ENCODE data around the gene PNPLA6. TPM values are rescaled to one million over a fixed set of nuclear protein-coding genes. Genes with fewer than 3 reads are reported as not detected.

PNPLA6 gene
- 86.6 and 116 TPM in 2 replicates for total RNA-seq (2014; rRNA removed; shearing (Covaris generic))
- 65.0 and 67.2 TPM in 2 replicates for polyA plus RNA-seq (2016; fragmentation: Nextera tagmentation; extraction: Ambion mirVana)

- 0 to 2% methylated on average over 65 to 66 of the region's 76 CpGs for WGBS, 2 experiments (ENCODE audit: low coverage in 1 of 2, low lambda C conversion rate in 2 of 2, missing lambda C conversion rate in 2 of 2)
- Histone ChIP-seq H3K79me2 (ENCODE audit: insufficient read depth) (peaks cover 4% of the 10 kb centered on the region; the same call in 1 of the 2 replicates), H3F3A (ENCODE audit: insufficient read depth) (0 out of 2 replicates have a peak, but pooled peaks cover 5% of the 10 kb centered on the region), H3K9me2 (ENCODE audit: insufficient read depth) (no peaks in the 10 kb centered on the region), H3K9me3 (ENCODE audit: low read depth) (no peaks in the 10 kb centered on the region), H3K4me2 (ENCODE audit: unreplicated experiment) (peak within 1 kb of the TSS; percentile 91), H2AFZ (peak within 1 kb of the TSS; percentile 94), H3K27ac (peak within 1 kb of the TSS; percentile 62), H4K20me1 (ENCODE audit: insufficient read depth) (no peaks in the 10 kb centered on the region), H3K27me3 (replicated peaks; ENCODE audit: insufficient read depth) (no peaks in the 10 kb centered on the region), H3K4me3 (peak within 1 kb of the TSS; percentile 94), H3K4me1 (ENCODE audit: insufficient read depth) (no peaks in the 10 kb centered on the region), H3K36me3 (ENCODE audit: low read depth) (peaks cover 6% of the 10 kb centered on the region; the same call in 1 of the 2 replicates), H3K9ac (peak within 1 kb of the TSS; percentile 89)
- TF ChIP-seq EZH2 (IDR thresholded peaks at IDR 0.05; ENCODE audit: insufficient read depth, poor library complexity, severe bottlenecking) (no peak), EZH2phosphoT487 (IDR thresholded peaks at IDR 0.05; ENCODE audit: insufficient read depth, low read depth) (no peak)
- peak; percentile 97 for DNase-seq
- in situ Hi-C loops (cut with MboI) = no loop called here
Observed at GRCh38 chr19:7535047-7535997, at the start of gene PNPLA6. TSS of gene PNPLA6 (plus strand) at chr19:7535717. CDS start at chr19:7535789, 72 bp downstream.

GRCh38 chr19:7486923-7487322 is 48.6 kb upstream of the PNPLA6 start:
- H3K79me2 ChIP-seq (ENCODE audit: insufficient read depth) = no peaks in the 10 kb centered on the region
- no peaks in the 10 kb centered on the region for H3K27me3 ChIP-seq (replicated peaks; ENCODE audit: insufficient read depth)
- H4K20me1 ChIP-seq (ENCODE audit: insufficient read depth) = no peaks in the 10 kb centered on the region
- H3K4me1 ChIP-seq (ENCODE audit: insufficient read depth) = peaks cover 4% of the 10 kb centered on the region; the same call in 1 of the 2 replicates
- no peak overlapping the region for H3K27ac ChIP-seq
- no peak overlapping the region for H2AFZ ChIP-seq
- no peaks in the 10 kb centered on the region for H3F3A ChIP-seq (ENCODE audit: insufficient read depth)
- TF ChIP-seq EZH2phosphoT487 (IDR thresholded peaks at IDR 0.05; ENCODE audit: insufficient read depth, low read depth) (no peak), EZH2 (IDR thresholded peaks at IDR 0.05; ENCODE audit: insufficient read depth, poor library complexity, severe bottlenecking) (no peak)
- no peak overlapping the region for H3K9ac ChIP-seq
- in situ Hi-C loops (cut with MboI) = no loop called here
- H3K9me2 ChIP-seq (ENCODE audit: insufficient read depth) = no peaks in the 10 kb centered on the region
- no peaks in the 10 kb centered on the region for H3K9me3 ChIP-seq (ENCODE audit: low read depth)
- H3K4me3 ChIP-seq = no peak overlapping the region
- H3K4me2 ChIP-seq (ENCODE audit: unreplicated experiment) = no peak overlapping the region
- DNase-seq = no peak
- 44 to 50% methylated on average over 2 of the region's 2 CpGs for whole genome bisulfite sequencing, 2 experiments (ENCODE audit: low coverage in 1 of 2, low lambda C conversion rate in 2 of 2, missing lambda C conversion rate in 2 of 2)
- no peaks in the 10 kb centered on the region for H3K36me3 ChIP-seq (ENCODE audit: low read depth)

GRCh38 chr19:7488736-7489353 is 46.7 kb upstream of the PNPLA6 start, which contains the start of gene PEX11G:
TSS of gene PEX11G (minus strand) at chr19:7489035. CDS start at chr19:7489010, 25 bp downstream.
- H3K79me2 ChIP-seq (ENCODE audit: insufficient read depth) = no peaks in the 10 kb centered on the region
- no peaks in the 10 kb centered on the region for H3K27me3 ChIP-seq (replicated peaks; ENCODE audit: insufficient read depth)
- no peaks in the 10 kb centered on the region for H4K20me1 ChIP-seq (ENCODE audit: insufficient read depth)
- peak within 1 kb of the TSS; percentile 46 for H3K27ac ChIP-seq
- peak within 1 kb of the TSS; percentile 98 for H2AFZ ChIP-seq
- peak; percentile 94 for DNase-seq
- no peak for TF ChIP-seq EZH2phosphoT487 (IDR thresholded peaks at IDR 0.05; ENCODE audit: insufficient read depth, low read depth)
- TF ChIP-seq EZH2 (IDR thresholded peaks at IDR 0.05; ENCODE audit: insufficient read depth, poor library complexity, severe bottlenecking) = no peak
- no peaks in the 10 kb centered on the region for H3K9me3 ChIP-seq (ENCODE audit: low read depth)
- no peaks in the 10 kb centered on the region for H3K36me3 ChIP-seq (ENCODE audit: low read depth)
- H3K4me3 ChIP-seq = peak within 1 kb of the TSS; percentile 81
- H3K9me2 ChIP-seq (ENCODE audit: insufficient read depth) = no peaks in the 10 kb centered on the region
- peaks cover 4% of the 10 kb centered on the region; the same call in 1 of the 2 replicates for H3K4me1 ChIP-seq (ENCODE audit: insufficient read depth)
- in situ Hi-C loops (cut with MboI) = no loop called here
- H3K4me2 ChIP-seq (ENCODE audit: unreplicated experiment) = peak within 1 kb of the TSS; percentile 82
- H3K9ac ChIP-seq = peak within 1 kb of the TSS; percentile 92
- WGBS, 2 experiments (ENCODE audit: low coverage in 1 of 2, low lambda C conversion rate in 2 of 2, missing lambda C conversion rate in 2 of 2) = 2% methylated on average over 43 to 48 of the region's 49 CpGs
- no peaks in the 10 kb centered on the region for H3F3A ChIP-seq (ENCODE audit: insufficient read depth)

- 65 to 71% methylated on average over 10 to 11 of the region's 11 CpGs for WGBS, 2 experiments (ENCODE audit: low coverage in 1 of 2, low lambda C conversion rate in 2 of 2, missing lambda C conversion rate in 2 of 2)
- H2AFZ ChIP-seq = peak overlapping the region; percentile 98
- H3K79me2 ChIP-seq (ENCODE audit: insufficient read depth) = no peaks in the 10 kb centered on the region
- in situ Hi-C loops (cut with MboI) = no loop called here
- peak overlapping the region; percentile 92; the same call in 1 of the 2 replicates for H3K9ac ChIP-seq
- no peaks in the 10 kb centered on the region for H3K27me3 ChIP-seq (replicated peaks; ENCODE audit: insufficient read depth)
- peak overlapping the region; percentile 82 for H3K4me2 ChIP-seq (ENCODE audit: unreplicated experiment)
- TF ChIP-seq EZH2 (IDR thresholded peaks at IDR 0.05; ENCODE audit: insufficient read depth, poor library complexity, severe bottlenecking) = no peak
- TF ChIP-seq EZH2phosphoT487 (IDR thresholded peaks at IDR 0.05; ENCODE audit: insufficient read depth, low read depth) = no peak
- H3K36me3 ChIP-seq (ENCODE audit: low read depth) = no peaks in the 10 kb centered on the region
- no peak overlapping the region for H3K27ac ChIP-seq
- H3K9me3 ChIP-seq (ENCODE audit: low read depth) = no peaks in the 10 kb centered on the region
- no peaks in the 10 kb centered on the region for H4K20me1 ChIP-seq (ENCODE audit: insufficient read depth)
- peaks cover 4% of the 10 kb centered on the region; the same call in 1 of the 2 replicates for H3K4me1 ChIP-seq (ENCODE audit: insufficient read depth)
- H3K4me3 ChIP-seq = 0 out of 2 replicates have a peak overlapping the region, but pooled peaks have one; percentile 81
- H3F3A ChIP-seq (ENCODE audit: insufficient read depth) = no peaks in the 10 kb centered on the region
- H3K9me2 ChIP-seq (ENCODE audit: insufficient read depth) = no peaks in the 10 kb centered on the region
- DNase-seq = no peak
Observed at GRCh38 chr19:7489609-7490044, 45.9 kb upstream of the PNPLA6 start.

All from GM23248 (cell line).